Tibial nerve (tissue), 4 donors: ENCODE results near the gene WNT5A.

Source experiments
- CTCF ChIP-seq, 5 experiments: fragments of 200-600 bp in 3 of 5; fragments of 450-650 bp in 2 of 5; sonication (generic) in 3 of 5; IDR thresholded peaks; one replicate each; pipeline ENCODE4 v1.5.1; 2016 to 2019; ENCODE audit warnings: antibody characterized with exemption in 5 of 5, mild to moderate bottlenecking in 3 of 5, moderate library complexity in 2 of 5
- EP300 ChIP-seq, 2 donors: sonication (generic); formaldehyde crosslinking; IDR thresholded peaks; one replicate each; pipeline ENCODE4 v1.6.1; 2017; ENCODE audit warnings: antibody characterized with exemption in 2 of 2, mild to moderate bottlenecking in 1 of 2
- POLR2A ChIP-seq, 2 donors: fragments of 450-650 bp; IDR thresholded peaks; one replicate each; pipeline ENCODE4 v1.6.1; 2017; ENCODE audit warnings: antibody characterized with exemption in 2 of 2, mild to moderate bottlenecking in 2 of 2, moderate library complexity in 2 of 2

GRCh38 chr3:55512571-55513343, 25.7 kb upstream of the WNT5A start:
- TF ChIP-seq CTCF (IDR thresholded peaks at IDR 0.05) = no peak
- TF ChIP-seq POLR2A (IDR thresholded peaks at IDR 0.05) = no peak
- TF ChIP-seq EP300 (IDR thresholded peaks at IDR 0.05) = no peak
